Spleen (tissue), 11 donors: ENCODE measurements around the gene FGR. TPM values are rescaled to one million over a fixed set of nuclear protein-coding genes. Genes with fewer than 3 reads are reported as not detected.
A peak's percentile ranks its signal among the peaks of the same experiment; 100 is the strongest.

ENCODE experiments used
- DNase-seq: peaks from one replicate; pipeline ENCODE4 v3.0.0-alpha.2; 2020
- H3K27ac ChIP-seq, 8 donors: fragments of 200-600 bp; sonication (generic) in 7 of 8; 1 replicate in 4 of 8; 2 replicates in 4 of 8; pipeline versions ENCODE4 v1.5.0 to v1.8.0; 2016 to 2021; ENCODE audit warnings: inconsistent platforms in 4 of 8, mild to moderate bottlenecking in 4 of 8, moderate library complexity in 1 of 8
- H3K27me3 ChIP-seq, 7 donors: fragments of 200-600 bp; sonication (generic) in 6 of 7; replicated peaks in 1 of 7; 1 replicate in 4 of 7; 2 replicates in 3 of 7; pipeline versions ENCODE4 v1.5.0 to v1.8.0; 2016 to 2021; ENCODE audit warnings: inconsistent platforms in 3 of 7, mild to moderate bottlenecking in 1 of 7
- H3K36me3 ChIP-seq, 6 donors: fragments of 200-600 bp; sonication (generic) in 5 of 6; 1 replicate in 4 of 6; 2 replicates in 2 of 6; pipeline versions ENCODE4 v1.5.0 to v1.8.0; 2016 to 2021; ENCODE audit warnings: inconsistent platforms in 2 of 6
- H3K4me1 ChIP-seq, 6 donors: fragments of 200-600 bp; sonication (generic) in 5 of 6; 1 replicate in 3 of 6; 2 replicates in 3 of 6; pipeline versions ENCODE4 v1.5.0 to v1.8.0; 2016 to 2021; ENCODE audit warnings: inconsistent platforms in 3 of 6
- H3K4me3 ChIP-seq, 8 donors: fragments of 200-600 bp; sonication (generic) in 7 of 8; 1 replicate in 4 of 8; 2 replicates in 4 of 8; pipeline versions ENCODE4 v1.5.0 to v1.8.0; 2016 to 2021; ENCODE audit warnings: inconsistent platforms in 4 of 8, mild to moderate bottlenecking in 4 of 8, moderate library complexity in 2 of 8
- H3K9me3 ChIP-seq, 8 donors: fragments of 200-600 bp; sonication (generic) in 7 of 8; 1 replicate in 4 of 8; 2 replicates in 4 of 8; pipeline versions ENCODE4 v1.5.0 to v1.8.0; 2016 to 2021; ENCODE audit warnings: inconsistent platforms in 4 of 8
- POLR2A ChIP-seq, 3 donors: fragments of 450-650 bp; IDR thresholded peaks; one replicate each; pipeline ENCODE4 v1.5.1; 2017; ENCODE audit warnings: antibody characterized with exemption in 3 of 3, mild to moderate bottlenecking in 1 of 3
- POLR2AphosphoS5 ChIP-seq, 3 donors: sonication (generic); formaldehyde crosslinking; IDR thresholded peaks; one replicate each; pipeline ENCODE4 v1.5.1; 2017; ENCODE audit warnings: antibody characterized with exemption in 3 of 3
- WGBS, 5 donors: extraction: QIAGEN DNeasy Blood & Tissue Kit in 3 of 5; methylation state at CpG; one replicate each; pipeline versions ENCODE4 v1.1.5 to v1.1.7; 2013 to 2018; 5-methylcytosine and 5-hydroxymethylcytosine counted together
- intact Hi-C: fragments of 100-400 bp; cut with DNase I; formaldehyde crosslinking; loops from one replicate; pipeline ENCODE4 v1.15.0; 2023; ENCODE audit warnings: low total_unique reads
- polyA plus RNA-seq, 3 donors: library from polyadenylated mRNA; stranded (reverse); fragments of 200-250 nt; gene quantifications; one replicate each; pipeline ENCODE4 v1.2.1, GENCODE V29; 2013
- total RNA-seq, 7 donors: library from RNA; depleted of rRNA in 3 of 7; stranded (reverse); fragments of >200 nt in 3 of 7; fragmentation: NEBNext Ultra II Directional in 4 of 7; extraction: Animal tissue kit (Norgen Biotek cat#: 25700) in 4 of 7; gene quantifications; one replicate each; pipeline versions ENCODE4 v1.1.0 to v1.2.1, GENCODE V29; 2016 to 2021
- TF ChIP-seq, protein P1 (sequence below), 11 experiments: fragments of 200-600 bp in 7 of 11; fragments of 450-650 bp in 4 of 11; sonication (generic) in 4 of 11; IDR thresholded peaks in 8 of 11; conservative IDR thresholded peaks in 3 of 11; 1 replicate in 7 of 11; 2 replicates in 4 of 11; pipeline versions ENCODE4 v1.4.0 to v1.8.0; 2016 to 2021; ENCODE audit warnings: antibody characterized with exemption in 11 of 11, inconsistent platforms in 4 of 11, mild to moderate bottlenecking in 1 of 11
- donor health status: healthy with polysubstance abuse.
- donor health status: DM: no; HTN: no; CAD: no; lungs with moderate emphysema.
- donor health status: DM: no; HTN: no; CAD: no.
- donor health status: Bipolar disorder and iron deficiency.
- donor health status: healthy.
- donor health status: DM: no; HTN: no; CAD: no.
- donor health status: DM: yes; HTN: yes; CAD: no.

The FGR gene
- total and polyA plus RNA-seq, 10 donors = 44.7 to 249 (median 121) TPM

DNA sequence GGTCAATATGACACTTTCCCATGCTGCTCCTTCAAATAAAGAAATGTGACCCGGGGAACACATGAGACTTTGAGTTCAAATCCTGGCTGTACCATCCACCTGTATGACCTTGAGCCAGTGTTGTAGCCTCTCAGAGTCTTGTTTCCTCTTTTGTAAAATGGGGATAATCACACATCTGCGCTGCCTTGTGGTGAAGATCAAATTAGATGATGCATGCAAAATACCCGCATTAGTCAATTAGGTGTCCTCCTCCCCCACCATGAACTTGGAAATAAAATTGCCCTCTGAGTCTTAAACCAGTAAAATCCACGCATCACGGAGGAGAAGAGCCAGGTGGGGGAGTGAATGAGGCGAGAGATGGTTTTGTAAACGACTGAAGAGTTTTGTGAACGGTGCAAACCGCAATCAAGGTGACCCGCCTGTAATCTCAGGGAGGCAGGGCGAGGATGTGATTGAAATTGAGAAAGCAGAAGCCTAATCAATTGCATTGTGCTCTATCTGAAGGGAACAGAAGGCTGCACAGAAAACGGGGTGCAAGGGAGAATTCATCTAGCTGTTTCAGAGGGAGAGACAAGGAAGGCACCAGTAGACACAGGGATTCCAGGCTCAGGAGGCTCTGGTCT is 25.3 kb downstream of the FGR start:
- H3K9me3 ChIP-seq = no peaks in the 10 kb centered on the region
- peak overlapping the region in 6 of 8 donors; percentile 51 to 66 (median 63) for H3K27ac ChIP-seq
- WGBS, 5 donors = 54 to 69% (median 62%) methylated on average over 12 of the region's 12 CpGs
- H3K4me3 ChIP-seq = no peak overlapping the region
- peaks cover 0 to 38% (median 28%) of the 10 kb centered on the region in 6 donors for H3K36me3 ChIP-seq
- TF ChIP-seq POLR2A (IDR thresholded peaks at IDR 0.05) = no peak
- TF ChIP-seq, protein P1, sequence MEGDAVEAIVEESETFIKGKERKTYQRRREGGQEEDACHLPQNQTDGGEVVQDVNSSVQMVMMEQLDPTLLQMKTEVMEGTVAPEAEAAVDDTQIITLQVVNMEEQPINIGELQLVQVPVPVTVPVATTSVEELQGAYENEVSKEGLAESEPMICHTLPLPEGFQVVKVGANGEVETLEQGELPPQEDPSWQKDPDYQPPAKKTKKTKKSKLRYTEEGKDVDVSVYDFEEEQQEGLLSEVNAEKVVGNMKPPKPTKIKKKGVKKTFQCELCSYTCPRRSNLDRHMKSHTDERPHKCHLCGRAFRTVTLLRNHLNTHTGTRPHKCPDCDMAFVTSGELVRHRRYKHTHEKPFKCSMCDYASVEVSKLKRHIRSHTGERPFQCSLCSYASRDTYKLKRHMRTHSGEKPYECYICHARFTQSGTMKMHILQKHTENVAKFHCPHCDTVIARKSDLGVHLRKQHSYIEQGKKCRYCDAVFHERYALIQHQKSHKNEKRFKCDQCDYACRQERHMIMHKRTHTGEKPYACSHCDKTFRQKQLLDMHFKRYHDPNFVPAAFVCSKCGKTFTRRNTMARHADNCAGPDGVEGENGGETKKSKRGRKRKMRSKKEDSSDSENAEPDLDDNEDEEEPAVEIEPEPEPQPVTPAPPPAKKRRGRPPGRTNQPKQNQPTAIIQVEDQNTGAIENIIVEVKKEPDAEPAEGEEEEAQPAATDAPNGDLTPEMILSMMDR (IDR thresholded peaks at IDR 0.05 in 8 of 11, conservative IDR thresholded peaks at IDR 0.05 in 3 of 11) = peak in 1 of 11 experiments; percentile 8
- no peak for DNase-seq
- intact Hi-C loops = loop anchor here (2.0 to 10.0 kb wide), 4 partner anchors 53 to 207 kb away; partner anchors contain the start of gene WASF2
- peaks cover 33 to 99% (median 65%) of the 10 kb centered on the region in 6 donors for H3K4me1 ChIP-seq
- H3K27me3 ChIP-seq = no peaks in the 10 kb centered on the region

DNA sequence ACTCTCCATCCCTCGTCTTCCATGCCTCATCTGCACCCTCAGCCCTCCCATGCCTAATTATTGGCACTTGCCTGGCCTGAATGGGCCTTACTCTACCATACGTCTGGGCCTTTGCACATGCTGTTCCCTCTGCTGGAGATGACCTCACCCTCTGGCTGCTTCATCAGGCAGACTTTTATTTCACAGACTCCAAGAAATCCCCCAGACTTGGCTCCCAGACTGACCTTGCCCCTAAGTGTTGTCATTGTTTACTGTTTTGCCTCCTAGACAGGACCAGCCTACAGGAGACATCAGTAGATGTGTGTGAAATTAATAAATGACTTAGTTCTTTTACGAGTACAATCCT is 25.8 kb downstream of the FGR start:
- no peaks in the 10 kb centered on the region for H3K9me3 ChIP-seq
- H3K4me3 ChIP-seq = no peak overlapping the region
- H3K27ac ChIP-seq = peak overlapping the region in 6 of 8 donors; percentile 51 to 66 (median 63)
- WGBS, 5 donors = 46 to 71% (median 55%) methylated on average over 3 of the region's 3 CpGs
- no peaks in the 10 kb centered on the region for H3K27me3 ChIP-seq
- peak in 2 of 3 donors; percentile 9 to 17 for TF ChIP-seq POLR2AphosphoS5 (IDR thresholded peaks at IDR 0.05)
- TF ChIP-seq, protein P1 (IDR thresholded peaks at IDR 0.05 in 8 of 11, conservative IDR thresholded peaks at IDR 0.05 in 3 of 11) = no peak
- H3K36me3 ChIP-seq = peaks cover 0 to 33% (median 22%) of the 10 kb centered on the region in 6 donors
- no peak for DNase-seq
- H3K4me1 ChIP-seq = peaks cover 33 to 99% (median 64%) of the 10 kb centered on the region in 6 donors
- intact Hi-C loops = loop anchor here (2.0 to 10.0 kb wide), 4 partner anchors 54 to 207 kb away; partner anchors contain the start of gene WASF2

DNA sequence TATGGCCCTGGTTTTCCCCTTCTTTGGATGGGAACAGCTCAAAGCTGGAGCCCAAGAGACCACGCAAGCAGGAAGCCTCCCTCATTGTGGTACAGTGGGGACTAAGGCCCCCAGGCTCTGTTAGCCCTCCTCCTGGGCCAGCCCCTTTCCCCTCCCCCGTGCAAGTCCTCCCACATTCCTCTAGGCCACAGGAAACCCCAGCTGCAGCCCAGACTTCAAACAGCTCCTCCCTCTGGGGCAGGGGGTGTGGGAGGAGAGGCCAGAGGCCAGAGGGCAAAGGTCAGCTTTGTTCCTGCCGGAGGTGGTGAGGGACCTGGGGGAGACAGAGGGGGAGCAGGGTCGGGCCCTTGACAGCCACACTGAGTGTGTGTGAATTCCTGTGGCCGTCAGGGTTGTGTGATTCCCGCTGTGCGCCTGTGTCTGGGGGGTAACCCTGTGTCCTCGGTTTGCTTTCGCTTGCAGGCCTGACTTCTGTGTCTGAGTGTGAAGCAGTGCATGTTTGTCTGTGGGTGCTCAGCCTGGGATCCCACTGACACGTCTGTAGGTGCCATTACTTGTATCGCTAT is 27.7 kb downstream of the FGR start:
- Histone ChIP-seq H3K4me1 (peaks cover 28 to 94% (median 64%) of the 10 kb centered on the region in 6 donors), H3K27me3 (peaks cover 0 to 10% (median 0%) of the 10 kb centered on the region in 7 donors), H3K36me3 (peaks cover 0 to 14% (median 5%) of the 10 kb centered on the region in 6 donors), H3K27ac (peak overlapping the region in 7 of 8 donors; percentile 26 to 68 (median 49)), H3K4me3 (no peak overlapping the region), H3K9me3 (no peaks in the 10 kb centered on the region)
- WGBS, 5 donors = 55 to 68% (median 59%) methylated on average over 7 to 11 of the region's 11 CpGs
- no peak for DNase-seq
- TF ChIP-seq, protein P1 (IDR thresholded peaks at IDR 0.05 in 8 of 11, conservative IDR thresholded peaks at IDR 0.05 in 3 of 11) = peak in 1 of 11 experiments; percentile 21
- no peak for TF ChIP-seq POLR2A (IDR thresholded peaks at IDR 0.05)
- TF ChIP-seq POLR2AphosphoS5 (IDR thresholded peaks at IDR 0.05) = peak; percentile 12 to 72 (median 59)
- intact Hi-C loops = loop anchor here (2.0 to 10.0 kb wide), 4 partner anchors 113 to 309 kb away; partner anchors contain the start of gene WASF2

DNA sequence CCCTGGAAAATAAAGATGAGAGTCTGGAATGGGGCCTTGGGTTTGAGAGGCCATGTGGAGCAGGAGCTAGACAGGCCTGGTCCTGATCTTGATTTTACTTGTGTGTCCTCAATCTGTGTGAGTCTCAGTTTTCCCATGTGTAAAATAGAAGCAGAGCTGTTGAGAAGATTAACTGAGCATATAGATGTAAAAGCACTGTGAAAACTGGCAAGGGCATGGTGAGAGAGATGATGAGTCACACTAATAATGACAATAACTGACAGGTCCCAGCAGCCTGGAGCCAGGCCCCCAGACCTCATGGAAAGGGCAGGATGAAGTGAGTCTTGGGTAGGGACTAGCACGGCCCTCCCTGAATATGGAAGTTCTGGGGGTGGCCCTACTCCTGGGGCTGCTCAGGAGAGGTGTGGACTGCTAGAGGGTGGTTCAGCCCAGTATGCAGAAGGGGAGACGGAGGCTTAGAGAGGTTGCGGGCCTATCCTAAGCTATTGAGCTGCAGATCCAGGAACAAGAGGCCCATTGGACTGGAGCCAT is 28.2 kb downstream of the FGR start:
- Histone ChIP-seq H3K27ac (peak overlapping the region; percentile 26 to 68 (median 48)), H3K36me3 (peaks cover 0 to 8% (median 2%) of the 10 kb centered on the region in 6 donors), H3K4me3 (no peak overlapping the region), H3K4me1 (peaks cover 31 to 94% (median 70%) of the 10 kb centered on the region in 6 donors), H3K27me3 (peaks cover 0 to 13% (median 0%) of the 10 kb centered on the region in 7 donors), H3K9me3 (no peaks in the 10 kb centered on the region)
- TF ChIP-seq POLR2A (IDR thresholded peaks at IDR 0.05) (no peak), POLR2AphosphoS5 (IDR thresholded peaks at IDR 0.05) (no peak)
- TF ChIP-seq, protein P1 (IDR thresholded peaks at IDR 0.05 in 8 of 11, conservative IDR thresholded peaks at IDR 0.05 in 3 of 11) = peak in 2 of 11 experiments; percentile 1 to 45
- no peak for DNase-seq
- 64 to 81% (median 72%) methylated on average over 3 of the region's 3 CpGs for WGBS, 5 donors
- intact Hi-C loops = loop anchor here (2.0 to 10.0 kb wide), 4 partner anchors 112 to 308 kb away; partner anchors contain the start of gene WASF2
